K562 (cell line): ENCODE measurements around the gene POLDIP3. TPM values are rescaled to one million over a fixed set of nuclear protein-coding genes. Genes with fewer than 3 reads are reported as not detected.
A peak's percentile ranks its signal among the peaks of the same experiment; 100 is the strongest.

Experiments used
- CREM ChIP-seq: IDR thresholded peaks from 2 replicates; pipeline ENCODE4 v1.6.1; 2014; ENCODE audit warnings: antibody characterized with exemption, low read depth
- FIP1L1 ChIP-seq: fragments of 200-400 bp; formaldehyde crosslinking; IDR thresholded peaks from 2 replicates; pipeline ENCODE4 v1.6.1; 2018; ENCODE audit warnings: mild to moderate bottlenecking, low read depth, low read length; ENCODE audit not compliant: poor library complexity, severe bottlenecking
- TSC22D4 ChIP-seq: fragments of 450-650 bp; IDR thresholded peaks from 2 replicates; pipeline ENCODE4 v1.6.1; 2016; ENCODE audit warnings: missing genetic modification characterization, missing biosample characterization, control low read depth
- ZNF263 ChIP-seq: sonication (generic); formaldehyde crosslinking; IDR thresholded peaks from 2 replicates; pipeline ENCODE4 v1.8.0; 2022; ENCODE audit warnings: mild to moderate bottlenecking, missing genetic modification reagents, borderline replicate concordance
- ZNF282 ChIP-seq: sonication (generic); formaldehyde crosslinking; IDR thresholded peaks from 2 replicates; pipeline ENCODE4 v1.8.1; 2023; ENCODE audit warnings: missing genetic modification reagents
- ZNF431 ChIP-seq: sonication (generic); formaldehyde crosslinking; IDR thresholded peaks from 2 replicates; pipeline ENCODE4 v1.8.0; 2022; ENCODE audit warnings: mild to moderate bottlenecking, missing genetic modification reagents
- polyA plus RNA-seq, 8 experiments: library from polyadenylated mRNA; depleted of rRNA in 4 of 8; stranded (reverse) in 5 of 8; unstranded in 3 of 8; fragments of >200 nt; fragmentation: Nextera tagmentation in 2 of 8; fragmentation: Illumina TruSeq in 1 of 8; extraction: Ambion mirVana in 2 of 8; extraction: Trizol in 1 of 8; gene quantifications; 2 replicates each; pipeline versions ENCODE4 v1.2.1 to v1.2.3, GENCODE V29; 2011 to 2014; ENCODE audit warnings: inconsistent platforms in 1 of 8, missing spikeins in 1 of 8
- total RNA-seq, 7 experiments: library from RNA; depleted of rRNA in 6 of 7; stranded (reverse); fragments of >200 nt in 6 of 7; fragmentation: Illumina TruSeq in 2 of 7; extraction: Trizol in 2 of 7; gene quantifications; 2 replicates each; pipeline versions ENCODE4 v1.2.1 to v1.2.3, GENCODE V29; 2011 to 2021; ENCODE audit warnings: low replicate concordance in 1 of 7
- TF ChIP-seq, protein P1 (sequence below): fragments of 250-450 bp; sonication (Bioruptor Pico); IDR thresholded peaks from 2 replicates; pipeline ENCODE4 v1.5.0; 2021; ENCODE audit warnings: mild to moderate bottlenecking, moderate library complexity
- TF ChIP-seq, protein P2 (sequence below): fragments of 450-650 bp; IDR thresholded peaks from 2 replicates; pipeline ENCODE4 v1.6.1; 2016; ENCODE audit warnings: low read depth, mild to moderate bottlenecking, moderate library complexity
- TF ChIP-seq, protein P3 (sequence below), 2 experiments: fragments of 450-650 bp in 1 of 2; sonication (generic) in 1 of 2; formaldehyde crosslinking in 1 of 2; IDR thresholded peaks; 2 replicates each; pipeline versions ENCODE4 v1.7.1 to v1.9.0; 2016 to 2022; ENCODE audit warnings: inconsistent platforms in 1 of 2, mild to moderate bottlenecking in 1 of 2, missing genetic modification reagents in 1 of 2
- TF ChIP-seq, protein P4 (sequence below): fragments of 250-450 bp; sonication (Bioruptor Pico); IDR thresholded peaks from 2 replicates; pipeline ENCODE4 v1.5.0; 2020; ENCODE audit warnings: mild to moderate bottlenecking

POLDIP3 gene
- total and polyA plus RNA-seq, 9 of the 15 experiments (the other 6 are each of a cell fraction or from before 2014, with no cell fraction given) = 14.3 to 53.0 (median 26.3) TPM

DNA sequence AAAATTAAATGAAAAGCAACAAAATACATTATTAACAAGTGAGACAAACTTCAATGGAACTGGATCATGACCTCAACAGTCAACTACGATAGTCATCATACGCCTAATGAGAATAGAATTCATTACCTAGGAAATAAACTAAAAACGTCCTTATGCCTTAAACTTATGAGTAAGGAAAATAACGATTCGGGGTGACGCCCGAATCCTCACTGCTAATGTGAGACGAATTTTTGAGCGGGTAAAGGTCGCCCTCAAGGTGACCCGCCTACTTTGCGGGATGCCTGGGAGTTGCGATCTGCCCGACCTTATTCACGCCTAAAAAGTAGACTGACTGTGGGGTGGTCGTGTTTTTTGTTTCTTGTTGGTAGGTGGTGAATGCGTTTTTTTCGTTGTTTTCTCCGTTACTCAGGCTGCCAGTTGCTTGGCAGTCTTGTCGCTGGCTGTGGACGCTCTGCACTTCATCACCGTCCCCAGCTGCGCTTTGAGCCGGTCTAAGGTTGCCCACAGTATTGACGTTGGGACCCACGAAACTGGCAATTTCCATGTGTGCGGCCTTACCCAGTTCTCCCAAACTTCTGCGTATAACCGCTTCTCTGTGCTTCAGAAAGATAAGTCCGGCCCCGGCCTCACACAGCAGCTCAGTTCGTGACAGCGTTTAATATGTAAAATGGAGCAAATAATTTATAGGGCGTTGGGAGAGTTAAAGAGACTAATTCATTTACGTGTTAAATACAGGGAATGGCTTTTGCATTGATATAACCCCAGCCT is 593 bp upstream of the POLDIP3 start (continued):
- TF ChIP-seq, protein P1, sequence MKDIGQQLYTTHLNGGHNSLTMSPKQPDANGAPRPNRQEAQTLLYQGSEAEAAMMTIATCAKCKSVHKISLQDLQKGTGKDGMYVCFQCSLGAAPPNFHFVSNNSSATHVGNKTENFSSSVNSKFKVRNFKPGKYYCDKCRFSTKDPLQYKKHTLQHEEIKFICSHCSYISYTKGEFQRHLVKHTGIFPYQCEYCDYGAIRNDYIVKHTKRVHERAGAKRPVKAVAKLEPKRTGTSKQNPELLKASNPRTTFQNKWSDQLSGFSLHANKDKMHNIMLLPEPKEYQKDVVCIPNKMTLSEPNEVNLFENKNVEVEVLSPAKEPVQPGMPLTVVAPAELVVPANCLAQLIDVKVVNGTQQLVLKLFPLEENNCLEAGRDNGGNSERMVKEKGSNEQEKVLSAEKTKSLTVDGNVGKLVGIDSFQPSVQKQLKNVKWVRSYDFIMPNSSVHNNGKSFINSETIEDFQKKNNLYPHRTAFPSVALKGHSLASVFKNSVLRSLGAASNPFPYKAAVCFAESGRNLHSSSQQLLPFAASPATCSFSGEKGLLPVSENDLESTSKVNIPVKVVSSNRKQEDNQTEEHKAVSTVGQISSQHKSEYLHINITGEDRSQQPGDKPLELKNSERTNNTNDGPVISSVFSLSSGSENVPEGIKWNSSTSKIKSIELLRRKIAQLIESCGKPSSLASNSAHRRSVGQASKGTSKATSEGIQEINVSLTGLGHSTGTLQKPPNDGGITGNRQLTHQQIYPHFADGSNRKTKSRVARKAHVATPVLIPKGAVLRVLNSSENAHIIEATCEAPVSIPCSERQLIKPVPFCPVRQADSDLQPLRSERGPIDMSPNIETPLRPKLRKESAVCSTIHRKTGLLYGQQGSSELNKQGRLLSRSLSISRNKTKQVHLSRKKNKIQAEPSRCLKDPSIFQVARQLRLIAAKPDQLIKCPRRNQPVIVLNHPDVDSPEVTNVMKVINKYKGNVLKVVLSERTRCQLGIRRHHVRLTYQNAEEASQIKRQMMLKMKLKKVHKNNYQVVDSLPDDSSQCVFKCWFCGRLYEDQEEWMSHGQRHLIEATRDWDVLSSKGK = 0 out of 2 replicates have a peak, but pooled peaks have one; percentile 83
- TF ChIP-seq TSC22D4 (tag) = no peak
- TF ChIP-seq, protein P2, sequence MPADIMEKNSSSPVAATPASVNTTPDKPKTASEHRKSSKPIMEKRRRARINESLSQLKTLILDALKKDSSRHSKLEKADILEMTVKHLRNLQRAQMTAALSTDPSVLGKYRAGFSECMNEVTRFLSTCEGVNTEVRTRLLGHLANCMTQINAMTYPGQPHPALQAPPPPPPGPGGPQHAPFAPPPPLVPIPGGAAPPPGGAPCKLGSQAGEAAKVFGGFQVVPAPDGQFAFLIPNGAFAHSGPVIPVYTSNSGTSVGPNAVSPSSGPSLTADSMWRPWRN = no peak
- TF ChIP-seq, protein P3, sequence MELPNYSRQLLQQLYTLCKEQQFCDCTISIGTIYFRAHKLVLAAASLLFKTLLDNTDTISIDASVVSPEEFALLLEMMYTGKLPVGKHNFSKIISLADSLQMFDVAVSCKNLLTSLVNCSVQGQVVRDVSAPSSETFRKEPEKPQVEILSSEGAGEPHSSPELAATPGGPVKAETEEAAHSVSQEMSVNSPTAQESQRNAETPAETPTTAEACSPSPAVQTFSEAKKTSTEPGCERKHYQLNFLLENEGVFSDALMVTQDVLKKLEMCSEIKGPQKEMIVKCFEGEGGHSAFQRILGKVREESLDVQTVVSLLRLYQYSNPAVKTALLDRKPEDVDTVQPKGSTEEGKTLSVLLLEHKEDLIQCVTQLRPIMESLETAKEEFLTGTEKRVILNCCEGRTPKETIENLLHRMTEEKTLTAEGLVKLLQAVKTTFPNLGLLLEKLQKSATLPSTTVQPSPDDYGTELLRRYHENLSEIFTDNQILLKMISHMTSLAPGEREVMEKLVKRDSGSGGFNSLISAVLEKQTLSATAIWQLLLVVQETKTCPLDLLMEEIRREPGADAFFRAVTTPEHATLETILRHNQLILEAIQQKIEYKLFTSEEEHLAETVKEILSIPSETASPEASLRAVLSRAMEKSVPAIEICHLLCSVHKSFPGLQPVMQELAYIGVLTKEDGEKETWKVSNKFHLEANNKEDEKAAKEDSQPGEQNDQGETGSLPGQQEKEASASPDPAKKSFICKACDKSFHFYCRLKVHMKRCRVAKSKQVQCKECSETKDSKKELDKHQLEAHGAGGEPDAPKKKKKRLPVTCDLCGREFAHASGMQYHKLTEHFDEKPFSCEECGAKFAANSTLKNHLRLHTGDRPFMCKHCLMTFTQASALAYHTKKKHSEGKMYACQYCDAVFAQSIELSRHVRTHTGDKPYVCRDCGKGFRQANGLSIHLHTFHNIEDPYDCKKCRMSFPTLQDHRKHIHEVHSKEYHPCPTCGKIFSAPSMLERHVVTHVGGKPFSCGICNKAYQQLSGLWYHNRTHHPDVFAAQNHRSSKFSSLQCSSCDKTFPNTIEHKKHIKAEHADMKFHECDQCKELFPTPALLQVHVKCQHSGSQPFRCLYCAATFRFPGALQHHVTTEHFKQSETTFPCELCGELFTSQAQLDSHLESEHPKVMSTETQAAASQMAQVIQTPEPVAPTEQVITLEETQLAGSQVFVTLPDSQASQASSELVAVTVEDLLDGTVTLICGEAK (IDR thresholded peaks at IDR 0.05) = no peak; the same call in 1 of the 2 replicates
- TF ChIP-seq, protein P3 (CRISPR knock-in tag; IDR thresholded peaks at IDR 0.05) = peak; percentile 55
- TF ChIP-seq CREM = peak; percentile 82
- TF ChIP-seq, protein P4, sequence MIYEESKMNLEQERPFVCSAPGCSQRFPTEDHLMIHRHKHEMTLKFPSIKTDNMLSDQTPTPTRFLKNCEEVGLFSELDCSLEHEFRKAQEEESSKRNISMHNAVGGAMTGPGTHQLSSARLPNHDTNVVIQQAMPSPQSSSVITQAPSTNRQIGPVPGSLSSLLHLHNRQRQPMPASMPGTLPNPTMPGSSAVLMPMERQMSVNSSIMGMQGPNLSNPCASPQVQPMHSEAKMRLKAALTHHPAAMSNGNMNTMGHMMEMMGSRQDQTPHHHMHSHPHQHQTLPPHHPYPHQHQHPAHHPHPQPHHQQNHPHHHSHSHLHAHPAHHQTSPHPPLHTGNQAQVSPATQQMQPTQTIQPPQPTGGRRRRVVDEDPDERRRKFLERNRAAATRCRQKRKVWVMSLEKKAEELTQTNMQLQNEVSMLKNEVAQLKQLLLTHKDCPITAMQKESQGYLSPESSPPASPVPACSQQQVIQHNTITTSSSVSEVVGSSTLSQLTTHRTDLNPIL (CRISPR knock-in tag) = peak; percentile 42; the same call in 1 of the 2 replicates
- no peak; the same call in 1 of the 2 replicates for TF ChIP-seq ZNF263 (CRISPR knock-in tag)
- peak; percentile 58 for TF ChIP-seq FIP1L1
- peak; percentile 83; the same call in 1 of the 2 replicates for TF ChIP-seq ZNF431 (CRISPR knock-in tag)
- TF ChIP-seq ZNF282 (CRISPR knock-in tag) = no peak
